Cardiac fibroblast (primary cell): ENCODE results near the gene GALM.
"Not testable (repeated sequence)": the region's sequence is repeated elsewhere in the genome, so short reads cannot be mapped to it uniquely, and the experiment has no call there.

ENCODE experiments used
- DNase-seq, 2 donors: peaks; one replicate each; pipeline versions ENCODE4 v3.0.0 to v3.0.0-alpha.2; 2010; ENCODE audit warnings: low read depth in 2 of 2
- H3K4me3 ChIP-seq, 2 donors: replicated peaks in 1 of 2; 1 replicate in 1 of 2; 2 replicates in 1 of 2; pipeline ENCODE4 v1.5.1; 2011; ENCODE audit warnings: low read depth in 2 of 2, low read length in 2 of 2, mild to moderate bottlenecking in 2 of 2, moderate library complexity in 1 of 2
- TF ChIP-seq, protein P1 (sequence below): IDR thresholded peaks from one replicate; pipeline ENCODE4 v1.5.1; 2011; ENCODE audit warnings: low read depth, mild to moderate bottlenecking, low read length, inconsistent platforms

Gene GALM

DNA sequence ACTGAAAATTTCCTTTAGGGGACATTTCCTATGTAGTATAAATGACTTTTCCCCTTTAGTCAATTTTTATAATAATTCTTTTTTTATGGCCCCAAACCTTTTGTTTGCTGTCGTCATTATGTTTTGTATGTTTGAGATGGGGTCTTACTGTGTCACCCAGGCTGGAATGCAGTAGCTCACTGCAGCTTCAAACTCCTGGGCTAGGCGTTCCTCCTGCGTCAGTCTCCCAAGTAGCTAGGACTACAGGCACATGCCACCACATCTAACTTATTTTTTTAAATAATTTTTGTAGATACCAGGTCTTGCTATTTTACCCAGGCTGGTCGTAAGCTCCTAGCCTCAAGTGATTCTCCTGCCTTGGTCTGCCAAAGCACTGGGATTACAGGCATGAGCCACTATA is 30.8 kb upstream of the GALM start:
- TF ChIP-seq, protein P1, sequence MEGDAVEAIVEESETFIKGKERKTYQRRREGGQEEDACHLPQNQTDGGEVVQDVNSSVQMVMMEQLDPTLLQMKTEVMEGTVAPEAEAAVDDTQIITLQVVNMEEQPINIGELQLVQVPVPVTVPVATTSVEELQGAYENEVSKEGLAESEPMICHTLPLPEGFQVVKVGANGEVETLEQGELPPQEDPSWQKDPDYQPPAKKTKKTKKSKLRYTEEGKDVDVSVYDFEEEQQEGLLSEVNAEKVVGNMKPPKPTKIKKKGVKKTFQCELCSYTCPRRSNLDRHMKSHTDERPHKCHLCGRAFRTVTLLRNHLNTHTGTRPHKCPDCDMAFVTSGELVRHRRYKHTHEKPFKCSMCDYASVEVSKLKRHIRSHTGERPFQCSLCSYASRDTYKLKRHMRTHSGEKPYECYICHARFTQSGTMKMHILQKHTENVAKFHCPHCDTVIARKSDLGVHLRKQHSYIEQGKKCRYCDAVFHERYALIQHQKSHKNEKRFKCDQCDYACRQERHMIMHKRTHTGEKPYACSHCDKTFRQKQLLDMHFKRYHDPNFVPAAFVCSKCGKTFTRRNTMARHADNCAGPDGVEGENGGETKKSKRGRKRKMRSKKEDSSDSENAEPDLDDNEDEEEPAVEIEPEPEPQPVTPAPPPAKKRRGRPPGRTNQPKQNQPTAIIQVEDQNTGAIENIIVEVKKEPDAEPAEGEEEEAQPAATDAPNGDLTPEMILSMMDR = no peak
- no peak for DNase-seq
- no peak overlapping the region for H3K4me3 ChIP-seq

DNA sequence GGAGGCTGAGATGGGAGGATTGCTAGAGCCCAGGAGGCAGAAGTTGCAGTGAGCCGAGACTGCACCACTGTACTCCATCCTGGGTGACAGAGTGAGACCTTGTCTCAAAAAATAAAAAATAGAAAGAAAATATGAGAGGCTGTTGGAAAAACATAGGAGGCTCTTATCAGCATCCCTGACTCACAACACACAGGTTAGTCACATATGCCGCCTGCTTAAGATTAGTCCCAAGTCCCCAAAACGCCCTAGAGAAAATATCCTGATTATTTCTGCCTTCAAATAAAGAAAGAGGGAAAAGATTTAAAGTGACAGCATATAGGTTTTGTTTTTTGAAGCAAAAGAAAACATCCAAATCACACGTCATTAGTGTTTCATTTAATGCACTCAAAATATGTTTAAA is 29.8 kb upstream of the GALM start:
- TF ChIP-seq, protein P1 = no peak
- no peak overlapping the region for H3K4me3 ChIP-seq
- no peak for DNase-seq

DNA sequence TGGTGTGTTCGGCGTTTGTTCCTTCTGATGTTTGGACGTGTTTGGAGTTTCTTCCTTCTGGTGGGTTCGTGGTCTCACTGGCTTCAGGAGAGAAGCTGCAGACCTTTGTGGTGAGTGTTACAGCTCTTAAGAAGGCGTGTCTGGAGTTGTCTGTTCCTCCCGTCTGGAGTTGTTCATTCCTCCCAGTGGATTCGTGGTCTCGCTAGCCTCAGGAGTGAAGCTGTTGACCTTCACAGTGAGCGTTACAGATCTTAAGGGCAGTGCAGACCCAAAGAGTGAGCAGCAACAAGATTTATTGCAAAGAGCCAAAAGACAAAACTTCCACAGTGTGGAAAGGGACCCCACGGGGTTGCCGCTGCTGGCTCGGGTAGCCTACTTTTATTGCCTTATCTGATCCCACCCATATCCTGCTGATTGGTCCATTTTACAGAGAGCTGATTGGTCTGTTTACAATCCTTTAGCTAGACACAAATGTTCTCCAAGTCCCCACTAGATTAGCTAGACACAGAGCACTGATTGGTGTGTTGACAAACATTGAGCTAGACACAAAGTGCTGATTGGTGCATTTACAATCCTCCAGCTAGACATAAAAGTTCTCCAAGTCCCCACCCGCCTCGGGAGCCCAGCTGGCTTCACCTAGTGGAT is 23.4 kb upstream of the GALM start:
- not testable (repeated sequence) for H3K4me3 ChIP-seq, DNase-seq

DNA sequence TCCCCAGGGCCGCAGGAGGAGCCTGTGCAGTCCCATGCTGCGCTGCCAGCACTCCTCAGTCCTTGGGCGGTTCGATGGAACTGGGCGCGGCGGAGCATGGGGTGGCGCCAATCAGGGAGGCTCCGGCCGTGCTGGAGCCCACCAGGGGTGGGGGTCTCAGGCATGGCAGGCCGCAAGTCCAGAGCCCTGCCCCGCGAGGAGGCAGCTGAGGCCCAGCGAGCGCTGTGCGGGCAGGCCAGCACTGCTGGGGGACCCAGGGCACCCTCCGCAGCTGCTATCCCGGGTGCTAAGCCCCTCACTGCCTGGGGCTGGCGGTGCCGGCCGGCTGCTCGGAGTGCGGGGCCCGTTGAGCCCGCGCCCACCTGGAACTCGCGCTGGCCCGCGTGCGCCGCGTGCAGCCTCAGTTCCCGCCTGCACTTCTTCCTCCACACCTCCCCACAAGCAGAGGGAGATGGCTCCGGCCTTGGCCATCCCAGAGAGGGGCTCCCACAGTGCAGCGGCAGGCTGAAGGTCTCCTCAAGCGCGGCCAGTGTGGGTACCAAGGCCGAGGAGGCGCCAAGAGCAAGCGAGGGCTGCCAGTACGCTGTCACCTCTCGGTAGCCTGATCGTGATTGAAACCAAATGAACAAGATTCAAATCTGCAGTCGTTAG is 22.8 kb upstream of the GALM start:
- H3K4me3 ChIP-seq = no peak overlapping the region
- TF ChIP-seq, protein P1 = no peak
- no peak for DNase-seq

DNA sequence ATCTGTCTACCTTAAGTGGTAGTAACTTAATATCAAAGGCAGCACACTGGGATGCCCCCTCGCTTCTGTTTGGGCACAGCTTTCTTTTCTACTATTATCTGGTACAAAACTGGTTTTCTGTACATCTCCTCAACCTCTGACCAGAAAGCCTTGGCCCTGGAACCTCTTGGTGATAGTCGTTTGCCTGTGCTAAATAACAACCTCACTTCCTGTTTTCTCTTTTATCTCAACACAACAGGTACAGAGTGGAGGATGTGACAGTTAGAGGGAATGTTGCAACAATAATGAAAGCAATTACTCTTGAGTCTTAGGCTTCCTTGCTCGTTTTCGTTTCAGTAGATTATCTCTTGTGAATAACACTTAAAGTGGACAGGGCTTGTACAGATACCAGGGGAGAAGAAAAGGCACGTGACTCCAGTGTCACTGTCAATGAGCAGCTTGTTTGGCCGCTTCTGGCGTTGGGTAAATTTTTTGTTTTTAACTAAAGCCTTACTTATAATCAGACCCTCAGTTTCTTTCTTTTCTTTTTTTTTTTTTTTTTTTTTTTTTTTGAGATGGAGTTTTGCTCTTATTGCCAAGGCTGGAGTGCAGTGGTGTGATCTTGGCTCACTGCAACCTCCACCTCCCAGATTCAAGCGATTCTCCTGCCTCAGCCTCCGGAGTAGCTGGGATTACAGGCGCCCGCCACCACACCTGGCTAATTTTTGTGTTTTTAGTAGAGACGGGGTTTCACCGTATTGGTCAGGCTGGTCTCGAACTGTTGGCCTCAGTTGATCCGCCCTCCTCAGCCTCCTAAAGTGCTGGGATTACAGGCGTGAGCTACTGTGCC is 22.0 kb upstream of the GALM start:
- not testable (repeated sequence) for H3K4me3 ChIP-seq, DNase-seq

DNA sequence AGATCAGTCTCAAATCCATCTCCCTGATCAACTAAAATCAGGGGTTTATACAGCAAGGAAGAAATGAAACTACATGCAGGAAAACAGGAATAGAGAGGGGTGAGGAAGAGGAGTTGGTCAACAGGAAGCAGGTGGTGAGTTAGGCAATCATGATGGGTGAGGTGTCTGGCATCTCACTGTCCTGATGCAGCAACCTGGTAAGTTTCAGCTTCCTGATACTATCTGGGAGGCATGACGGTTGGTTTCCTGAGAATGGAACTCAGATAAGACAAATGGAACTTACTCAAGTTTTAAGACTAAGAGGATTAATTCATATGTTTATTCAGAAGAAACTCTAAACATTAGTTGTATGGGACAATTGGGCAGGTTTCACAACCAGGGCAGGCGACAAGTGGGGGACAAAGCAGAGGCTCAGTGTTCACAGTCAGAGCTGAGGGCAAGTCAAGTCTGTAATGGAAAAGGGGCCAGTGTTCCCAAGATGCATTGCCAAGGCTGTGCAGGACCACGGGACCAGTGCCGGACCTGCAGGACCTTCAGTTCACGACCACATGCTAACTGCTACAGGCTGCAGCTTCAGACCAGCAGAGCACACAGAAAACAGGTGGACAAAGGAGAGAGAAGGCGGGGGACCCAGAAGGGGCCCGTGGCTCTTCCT is 17.7 kb upstream of the GALM start:
- TF ChIP-seq, protein P1 = no peak
- DNase-seq = peak in 1 of 2 donors; percentile 21
- H3K4me3 ChIP-seq = no peak overlapping the region

DNA sequence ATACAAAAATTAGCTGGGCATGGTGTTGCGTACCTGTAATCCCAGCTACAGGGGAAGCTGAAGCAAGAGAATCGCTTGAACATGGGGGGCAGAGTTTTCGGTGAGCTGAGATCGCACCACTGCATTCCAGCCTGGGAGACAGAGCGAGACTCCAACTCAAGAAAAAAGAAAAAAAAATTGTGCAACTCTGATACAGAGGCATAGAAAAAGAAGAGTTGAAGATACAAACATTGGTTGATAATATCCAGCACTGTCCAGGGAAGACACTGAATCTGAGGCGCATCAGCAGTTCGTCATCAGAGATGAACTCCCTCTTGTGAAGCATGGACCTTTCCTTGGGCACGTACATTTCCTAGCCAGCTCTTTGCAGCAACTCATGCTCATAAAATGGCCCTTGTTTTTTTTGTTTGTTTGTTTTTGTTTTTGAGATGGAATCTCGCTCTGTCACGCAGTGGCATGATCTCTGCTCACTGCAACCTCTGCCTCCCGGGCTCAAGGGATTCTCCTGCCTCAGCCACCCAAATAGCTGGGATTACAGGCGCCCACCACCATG is 16.7 kb upstream of the GALM start:
- DNase-seq = no peak
- TF ChIP-seq, protein P1 = no peak
- no peak overlapping the region for H3K4me3 ChIP-seq
